Retina (tissue), 1 donor: ENCODE data around the gene CEP120.

Experiments used
- DNase-seq: peaks from one replicate; pipeline ENCODE4 v3.0.0-alpha.2; 2016

Gene CEP120

DNA sequence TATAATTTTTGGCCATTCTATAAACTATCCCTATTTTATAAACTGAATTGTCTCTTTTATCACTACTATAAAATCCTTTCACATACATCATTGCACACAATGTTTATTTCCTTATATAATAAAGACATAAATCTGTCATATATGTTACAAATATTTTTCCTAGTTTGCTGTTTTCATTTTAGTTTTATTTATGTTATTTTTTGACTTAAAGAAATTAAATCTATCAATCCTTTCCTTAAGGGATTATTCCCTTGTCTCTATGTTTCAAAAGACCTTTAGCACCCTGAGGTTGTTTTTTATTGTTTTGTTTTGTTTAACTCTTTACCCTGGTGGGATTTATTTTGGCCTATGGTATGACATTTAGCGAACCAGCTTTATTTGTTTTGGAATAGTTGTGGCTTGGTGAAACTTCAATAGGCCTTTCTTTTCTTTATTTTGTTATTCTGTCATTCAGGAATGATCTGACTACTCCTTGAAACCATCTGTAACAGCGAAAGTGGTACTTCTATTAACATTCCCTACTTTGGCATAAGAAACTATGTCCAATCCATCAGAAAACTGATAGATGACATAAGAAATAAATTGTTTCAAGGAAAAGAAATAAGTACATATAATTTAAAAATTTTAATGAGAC, 125.9 kb downstream of the CEP120 start:
- DNase-seq = no peak
